ENCODE results near the gene ADAMTS7.
"Not testable (repeated sequence)": the region's sequence is repeated elsewhere in the genome, so short reads cannot be mapped to it uniquely, and the experiment has no call there.

ADAMTS7 gene

GRCh38 chr15:78726870-78727551 lies 84.3 kb downstream of the ADAMTS7 start:
- no peak for DNase-seq (ENCODE audit: low read depth)

DNA sequence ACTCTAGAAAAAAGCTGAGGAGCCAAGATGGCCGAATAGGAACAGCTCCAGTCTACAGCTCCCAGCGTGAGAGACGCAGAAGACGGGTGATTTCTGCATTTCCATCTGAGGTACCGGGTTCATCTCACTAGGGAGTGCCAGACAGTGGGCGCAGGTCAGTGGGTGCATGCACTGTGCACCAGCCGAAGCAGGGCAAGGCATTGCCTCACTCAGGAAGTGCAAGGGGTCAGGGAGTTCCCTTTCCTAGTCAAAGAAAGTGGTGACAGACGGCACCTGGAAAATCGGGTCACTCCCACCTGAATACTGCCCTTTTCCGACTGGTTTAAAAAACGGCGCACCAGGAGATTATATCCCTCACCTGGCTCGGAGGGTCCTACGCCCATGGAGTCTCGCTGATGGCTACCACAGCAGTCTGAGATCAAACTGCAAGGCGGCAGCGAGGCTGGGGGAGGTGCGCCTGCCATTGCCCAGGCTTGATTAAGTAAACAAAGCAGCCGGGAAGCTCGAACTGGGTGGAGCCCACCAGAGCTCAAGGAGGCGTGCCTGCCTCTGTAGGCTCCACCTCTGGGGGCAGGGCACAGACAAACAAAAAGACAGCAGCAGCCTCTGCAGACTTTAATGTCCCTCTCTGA lies 91.3 kb downstream of the ADAMTS7 start:
- DNase-seq (ENCODE audit: low read depth): not testable (repeated sequence)

GRCh38 chr15:78718837-78719236 lies 92.4 kb downstream of the ADAMTS7 start:
- no peak for DNase-seq (ENCODE audit: low read depth)

DNA sequence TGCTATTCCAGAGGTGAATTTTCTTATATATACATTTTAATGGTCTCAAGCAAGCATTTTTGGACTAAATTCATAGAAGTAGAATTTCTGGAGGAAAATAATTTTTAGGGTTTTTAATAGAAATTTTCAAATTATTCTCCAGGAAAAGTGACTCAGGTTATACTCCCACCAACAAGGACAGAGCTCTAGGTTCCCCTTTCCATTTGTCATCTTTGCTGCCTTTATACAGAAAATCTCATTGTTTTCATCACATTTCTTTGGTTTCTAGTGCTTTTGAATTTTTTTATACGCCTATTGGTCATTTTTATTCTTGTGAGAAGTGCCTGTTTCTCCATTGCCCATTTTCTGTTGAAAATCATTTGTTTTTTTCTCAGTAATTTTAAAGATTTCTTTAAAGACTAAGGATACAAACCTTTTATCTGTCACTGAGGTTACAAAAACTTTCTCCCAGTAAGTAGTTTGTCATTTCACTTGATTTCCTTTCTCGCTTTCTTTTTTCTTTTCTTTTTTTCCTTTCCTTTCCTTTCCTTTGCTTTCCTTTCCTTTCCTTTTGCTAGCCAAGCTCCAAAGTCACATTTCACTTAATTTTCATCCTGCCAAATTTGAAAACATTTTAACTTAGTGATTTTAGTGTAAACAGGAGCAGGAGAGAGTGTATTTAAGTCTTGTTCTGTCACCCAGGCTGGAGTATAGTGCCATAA lies 93.2 kb downstream of the ADAMTS7 start:
- no peak for DNase-seq (ENCODE audit: low read depth)

- DNase-seq (ENCODE audit: low read depth): no peak
Measured at GRCh38 chr15:78716651-78717050, 94.6 kb downstream of the ADAMTS7 start.

GRCh38 chr15:78715930-78716329 lies 95.3 kb downstream of the ADAMTS7 start:
- DNase-seq (ENCODE audit: low read depth): no peak

- DNase-seq (ENCODE audit: low read depth): no peak
Measured at GRCh38 chr15:78715434-78715833, 95.8 kb downstream of the ADAMTS7 start.

- no peak for DNase-seq (ENCODE audit: low read depth)
Measured at GRCh38 chr15:78714890-78715289, 96.4 kb downstream of the ADAMTS7 start.

GRCh38 chr15:78712797-78713515 lies 98.3 kb downstream of the ADAMTS7 start:
- DNase-seq (ENCODE audit: low read depth): no peak

- DNase-seq (ENCODE audit: low read depth): no peak
Measured at GRCh38 chr15:78711638-78712037, 99.6 kb downstream of the ADAMTS7 start.

DNA sequence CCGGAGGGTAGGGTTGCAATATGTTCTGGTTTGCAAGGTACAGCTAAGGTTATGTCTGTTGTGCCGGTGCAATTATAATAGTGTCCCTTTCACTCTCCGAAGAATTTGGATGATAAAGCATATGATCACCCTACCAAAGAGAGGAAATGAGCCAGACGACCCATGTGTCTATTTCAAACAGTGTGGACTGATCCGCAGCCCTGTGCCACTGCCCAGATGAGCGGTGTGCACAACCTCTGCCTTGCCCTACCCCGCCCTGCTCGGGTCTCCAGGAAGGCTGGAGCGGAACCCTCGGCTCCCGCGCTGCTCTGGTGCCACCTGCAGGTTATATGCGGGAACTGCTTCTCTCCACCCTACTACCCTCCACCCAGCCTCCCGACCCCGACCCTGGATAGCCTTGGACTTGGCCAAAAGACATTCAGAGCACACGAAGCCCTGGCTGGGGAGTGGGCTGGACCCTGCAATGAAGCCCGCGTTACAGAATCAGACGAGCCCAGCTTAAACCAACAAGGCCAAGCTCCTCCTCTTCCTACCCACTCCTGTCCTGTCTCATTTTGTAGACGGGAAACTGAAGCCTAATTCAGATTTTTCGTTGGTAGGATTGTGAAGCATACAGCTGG lies 101.9 kb downstream of the ADAMTS7 start:
- DNase-seq (ENCODE audit: low read depth): peak; percentile 30
